Endodermal cell (in vitro differentiated cells): ENCODE data around the gene NOVA2. TPM values are rescaled to one million over a fixed set of nuclear protein-coding genes. Genes with fewer than 3 reads are reported as not detected.

Source experiments
- DNase-seq: peaks from one replicate; pipeline ENCODE4 v3.0.0-alpha.2; 2017
- H3K27ac ChIP-seq: 2 replicates; pipeline ENCODE4 v1.5.1; 2013; ENCODE audit warnings: mild to moderate bottlenecking, low read depth, low read length, moderate library complexity
- H3K27me3 ChIP-seq: 2 replicates; pipeline ENCODE4 v1.6.1; 2013; ENCODE audit warnings: mild to moderate bottlenecking, low read length, moderate library complexity; ENCODE audit not compliant: insufficient read depth, control insufficient read depth, poor library complexity, severe bottlenecking
- H3K36me3 ChIP-seq: 2 replicates; pipeline ENCODE4 v1.7.0; 2013; ENCODE audit warnings: mild to moderate bottlenecking, low read length, moderate library complexity; ENCODE audit not compliant: control insufficient read depth, insufficient read depth
- H3K4me1 ChIP-seq: one replicate; pipeline ENCODE4 v1.7.0; 2013; ENCODE audit warnings: low read length; ENCODE audit not compliant: control insufficient read depth, insufficient read depth
- H3K4me3 ChIP-seq: 2 replicates; pipeline ENCODE4 v1.5.1; 2013; ENCODE audit warnings: mild to moderate bottlenecking, low read length, moderate library complexity
- H3K9ac ChIP-seq: 2 replicates; pipeline ENCODE4 v1.6.1; 2013; ENCODE audit warnings: mild to moderate bottlenecking, low read length, moderate library complexity; ENCODE audit not compliant: poor library complexity, severe bottlenecking; ENCODE audit errors: extremely low read depth
- H3K9me3 ChIP-seq: 2 replicates; pipeline ENCODE4 v1.6.1; 2013; ENCODE audit warnings: mild to moderate bottlenecking, low read length, moderate library complexity; ENCODE audit not compliant: control insufficient read depth
- H3K27ac Mint-ChIP-seq: 2 replicates; pipeline ENCODE4 v1.8.0; 2020; ENCODE audit warnings: mixed read lengths
- H3K27me3 Mint-ChIP-seq: 2 replicates; pipeline ENCODE4 v1.8.0; 2021; ENCODE audit warnings: mild to moderate bottlenecking, mixed read lengths; ENCODE audit not compliant: insufficient read depth
- H3K36me3 Mint-ChIP-seq: 2 replicates; pipeline ENCODE4 v1.8.0; 2020; ENCODE audit warnings: low read depth, mixed read lengths
- H3K4me1 Mint-ChIP-seq: 2 replicates; pipeline ENCODE4 v1.8.0; 2020; ENCODE audit warnings: mixed read lengths
- H3K4me3 Mint-ChIP-seq: 2 replicates; pipeline ENCODE4 v1.8.0; 2020; ENCODE audit warnings: mild to moderate bottlenecking, moderate library complexity, mixed read lengths
- H3K9me3 Mint-ChIP-seq: 2 replicates; pipeline ENCODE4 v1.8.0; 2020; ENCODE audit warnings: mild to moderate bottlenecking, mixed read lengths
- WGBS, 2 experiments: methylation state at CpG; one replicate each; pipeline versions ENCODE4 v1.1.5 to v1.1.7; 2013; ENCODE audit warnings: missing lambda C conversion rate in 2 of 2, mixed read lengths in 1 of 2; ENCODE audit not compliant: insufficient coverage in 1 of 2, insufficient read length in 1 of 2; 5-methylcytosine and 5-hydroxymethylcytosine counted together
- total RNA-seq, 2 donors: library from RNA; stranded (reverse); fragmentation: NEBNext Ultra II Directional in 1 of 2; extraction: Animal tissue kit (Norgen Biotek cat#: 25700) in 1 of 2; gene quantifications; 2 replicates in 1 of 2; 3 replicates in 1 of 2; pipeline ENCODE4 v1.2.1, GENCODE V29; 2021
- TF ChIP-seq, protein P1 (sequence below): fragments of 200-600 bp; sonication (generic); conservative IDR thresholded peaks from 2 replicates; pipeline ENCODE4 v1.5.0; 2021; ENCODE audit warnings: antibody characterized with exemption, mild to moderate bottlenecking

The NOVA2 gene
- total RNA-seq, 2 donors from 2014 or later = 0.64 to 0.91 TPM

GRCh38 chr19:45959517-45960025 lies 14.1 kb downstream of the NOVA2 start:
- no peak overlapping the region for H3K4me3 Mint-ChIP-seq
- peaks cover 79% of the 10 kb centered on the region for H3K27me3 Mint-ChIP-seq
- H3K36me3 Mint-ChIP-seq = no peaks in the 10 kb centered on the region
- WGBS, 2 experiments = 82 to 83% methylated on average over 5 to 8 of the region's 8 CpGs
- Histone ChIP-seq H3K27me3 (peaks cover 34% of the 10 kb centered on the region), H3K36me3 (no peaks in the 10 kb centered on the region), H3K9ac (no peak overlapping the region), H3K27ac (peak overlapping the region; percentile 85), H3K4me1 (no peaks in the 10 kb centered on the region), H3K9me3 (no peaks in the 10 kb centered on the region), H3K4me3 (no peak overlapping the region)
- no peaks in the 10 kb centered on the region for H3K9me3 Mint-ChIP-seq
- no peak for DNase-seq
- H3K27ac Mint-ChIP-seq = no peak overlapping the region
- TF ChIP-seq, protein P1, sequence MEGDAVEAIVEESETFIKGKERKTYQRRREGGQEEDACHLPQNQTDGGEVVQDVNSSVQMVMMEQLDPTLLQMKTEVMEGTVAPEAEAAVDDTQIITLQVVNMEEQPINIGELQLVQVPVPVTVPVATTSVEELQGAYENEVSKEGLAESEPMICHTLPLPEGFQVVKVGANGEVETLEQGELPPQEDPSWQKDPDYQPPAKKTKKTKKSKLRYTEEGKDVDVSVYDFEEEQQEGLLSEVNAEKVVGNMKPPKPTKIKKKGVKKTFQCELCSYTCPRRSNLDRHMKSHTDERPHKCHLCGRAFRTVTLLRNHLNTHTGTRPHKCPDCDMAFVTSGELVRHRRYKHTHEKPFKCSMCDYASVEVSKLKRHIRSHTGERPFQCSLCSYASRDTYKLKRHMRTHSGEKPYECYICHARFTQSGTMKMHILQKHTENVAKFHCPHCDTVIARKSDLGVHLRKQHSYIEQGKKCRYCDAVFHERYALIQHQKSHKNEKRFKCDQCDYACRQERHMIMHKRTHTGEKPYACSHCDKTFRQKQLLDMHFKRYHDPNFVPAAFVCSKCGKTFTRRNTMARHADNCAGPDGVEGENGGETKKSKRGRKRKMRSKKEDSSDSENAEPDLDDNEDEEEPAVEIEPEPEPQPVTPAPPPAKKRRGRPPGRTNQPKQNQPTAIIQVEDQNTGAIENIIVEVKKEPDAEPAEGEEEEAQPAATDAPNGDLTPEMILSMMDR = no peak
- no peaks in the 10 kb centered on the region for H3K4me1 Mint-ChIP-seq

GRCh38 chr19:45958769-45959516 lies 14.7 kb downstream of the NOVA2 start:
- Histone ChIP-seq H3K4me1 (no peaks in the 10 kb centered on the region), H3K27me3 (peaks cover 34% of the 10 kb centered on the region), H3K9me3 (no peaks in the 10 kb centered on the region), H3K27ac (no peak overlapping the region), H3K4me3 (no peak overlapping the region), H3K9ac (no peak overlapping the region), H3K36me3 (no peaks in the 10 kb centered on the region)
- H3K27me3 Mint-ChIP-seq = peaks cover 80% of the 10 kb centered on the region
- H3K9me3 Mint-ChIP-seq = no peaks in the 10 kb centered on the region
- no peaks in the 10 kb centered on the region for H3K4me1 Mint-ChIP-seq
- no peak overlapping the region for H3K27ac Mint-ChIP-seq
- TF ChIP-seq, protein P1 = no peak
- H3K4me3 Mint-ChIP-seq = no peak overlapping the region
- no peaks in the 10 kb centered on the region for H3K36me3 Mint-ChIP-seq
- no peak for DNase-seq
- 90 to 96% methylated on average over 6 to 12 of the region's 12 CpGs for WGBS, 2 experiments

DNA sequence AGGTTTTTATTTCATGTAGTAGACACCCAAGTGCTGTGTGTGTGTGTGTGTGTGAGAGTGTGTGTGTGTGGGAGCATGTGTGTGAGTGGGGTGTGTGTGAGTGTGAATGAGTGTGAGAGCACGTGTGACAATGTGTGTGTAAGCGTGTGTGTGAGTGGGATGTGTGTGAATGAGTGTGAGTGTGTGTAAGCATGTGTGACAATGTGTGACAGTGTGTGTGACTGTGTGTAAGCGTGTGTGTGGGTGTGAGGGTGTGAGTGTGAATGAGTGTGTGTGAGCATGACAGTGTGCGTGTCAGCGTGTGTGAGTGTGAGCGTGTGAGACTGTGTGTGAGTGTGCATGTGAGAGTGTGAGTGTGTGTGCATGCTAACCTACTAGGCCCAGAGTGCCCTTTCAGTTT lies 15.3 kb downstream of the NOVA2 start:
- Histone ChIP-seq H3K27ac (no peak overlapping the region), H3K4me3 (no peak overlapping the region), H3K4me1 (no peaks in the 10 kb centered on the region), H3K27me3 (peaks cover 34% of the 10 kb centered on the region), H3K36me3 (no peaks in the 10 kb centered on the region), H3K9me3 (no peaks in the 10 kb centered on the region), H3K9ac (no peak overlapping the region)
- DNase-seq = no peak
- Mint-ChIP-seq H3K4me3 (no peak overlapping the region), H3K4me1 (no peaks in the 10 kb centered on the region), H3K9me3 (no peaks in the 10 kb centered on the region), H3K27me3 (peaks cover 81% of the 10 kb centered on the region), H3K36me3 (no peaks in the 10 kb centered on the region), H3K27ac (no peak overlapping the region)
- TF ChIP-seq, protein P1 = no peak
- 96 to 100% methylated on average over 4 to 6 of the region's 6 CpGs for WGBS, 2 experiments
